Measurements from ENCODE around the gene TICAM1. TPM values are rescaled to one million over a fixed set of nuclear protein-coding genes. Genes with fewer than 3 reads are reported as not detected.
A peak's percentile ranks its signal among the peaks of the same experiment; 100 is the strongest.

Gene TICAM1
- total and polyA plus RNA-seq, 2 of the 13 experiments (the other 11 are each of a cell fraction or from before 2014, with no cell fraction given), result 0.33 to 0.95 TPM

DNA sequence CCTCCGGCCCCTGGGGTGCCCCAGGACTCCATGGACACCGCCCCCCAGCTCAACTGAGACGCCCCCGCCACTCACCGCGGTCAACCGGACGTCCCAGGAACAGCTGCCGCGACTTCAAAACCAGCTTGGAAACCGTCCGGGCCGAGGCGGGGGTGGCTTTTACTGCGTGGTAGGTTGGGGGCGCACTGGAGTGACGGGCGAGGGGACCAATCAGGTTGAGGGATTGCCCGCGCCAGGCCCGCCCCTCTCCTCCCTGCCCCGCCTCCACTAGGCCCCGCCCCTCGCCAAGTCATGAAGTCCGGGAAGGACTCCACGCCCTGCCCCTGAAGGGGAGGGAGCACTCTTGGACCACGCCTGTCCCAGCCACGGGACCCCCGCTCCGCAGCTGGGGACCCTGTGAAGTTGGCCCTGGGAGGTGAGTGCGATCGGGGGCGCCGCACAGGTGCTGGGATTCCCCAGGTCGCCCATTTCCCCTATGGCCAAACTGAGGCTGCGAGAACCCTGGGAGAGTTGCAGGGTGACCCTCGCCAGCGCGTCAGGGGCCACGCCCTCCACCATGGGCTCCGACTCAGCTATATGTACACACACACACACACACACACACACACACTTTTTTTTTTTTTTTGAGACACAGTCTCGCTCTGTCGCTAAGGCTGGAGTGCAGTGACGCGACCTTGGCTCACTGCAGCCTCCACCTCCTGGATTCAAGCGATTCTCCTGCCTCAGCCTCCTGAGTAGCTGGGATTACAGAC is 36.2 kb upstream of the TICAM1 start, which contains the start of gene PLIN3 (continued):
- TF ChIP-seq IKZF1 (IDR thresholded peaks at IDR 0.05), result no peak
- TF ChIP-seq ELF3 (CRISPR knock-in tag; IDR thresholded peaks at IDR 0.05), result no peak
- no peak for TF ChIP-seq ZNF75D (CRISPR knock-in tag; IDR thresholded peaks at IDR 0.05; ENCODE audit: borderline replicate concordance)
- TF ChIP-seq, protein P1, sequence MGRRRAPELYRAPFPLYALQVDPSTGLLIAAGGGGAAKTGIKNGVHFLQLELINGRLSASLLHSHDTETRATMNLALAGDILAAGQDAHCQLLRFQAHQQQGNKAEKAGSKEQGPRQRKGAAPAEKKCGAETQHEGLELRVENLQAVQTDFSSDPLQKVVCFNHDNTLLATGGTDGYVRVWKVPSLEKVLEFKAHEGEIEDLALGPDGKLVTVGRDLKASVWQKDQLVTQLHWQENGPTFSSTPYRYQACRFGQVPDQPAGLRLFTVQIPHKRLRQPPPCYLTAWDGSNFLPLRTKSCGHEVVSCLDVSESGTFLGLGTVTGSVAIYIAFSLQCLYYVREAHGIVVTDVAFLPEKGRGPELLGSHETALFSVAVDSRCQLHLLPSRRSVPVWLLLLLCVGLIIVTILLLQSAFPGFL (CRISPR knock-in tag; IDR thresholded peaks at IDR 0.05), result no peak
- peak; percentile 14; the same call in 1 of the 2 replicates for TF ChIP-seq XBP1 (CRISPR knock-in tag; IDR thresholded peaks at IDR 0.05)
- TF ChIP-seq RAD21 (CRISPR knock-in tag; IDR thresholded peaks at IDR 0.05), result no peak
- TF ChIP-seq NR2F6 (IDR thresholded peaks at IDR 0.05), result peak; percentile 43; the same call in 1 of the 2 replicates
- peak; percentile 5; the same call in 1 of the 2 replicates for TF ChIP-seq NR2F6 (CRISPR knock-in tag; IDR thresholded peaks at IDR 0.05)
- TF ChIP-seq HNF4G (IDR thresholded peaks at IDR 0.05; ENCODE audit: borderline replicate concordance, low read depth, low read length), result no peak
- TF ChIP-seq HNF4G (CRISPR knock-in tag; IDR thresholded peaks at IDR 0.05; ENCODE audit: borderline replicate concordance, low read depth), result peak; percentile 58; the same call in 1 of the 2 replicates
- no peak for TF ChIP-seq ZSCAN25 (CRISPR knock-in tag; IDR thresholded peaks at IDR 0.05)
- no peak for TF ChIP-seq YEATS4 (CRISPR knock-in tag; IDR thresholded peaks at IDR 0.05; ENCODE audit: borderline replicate concordance)
- TF ChIP-seq, protein P2, sequence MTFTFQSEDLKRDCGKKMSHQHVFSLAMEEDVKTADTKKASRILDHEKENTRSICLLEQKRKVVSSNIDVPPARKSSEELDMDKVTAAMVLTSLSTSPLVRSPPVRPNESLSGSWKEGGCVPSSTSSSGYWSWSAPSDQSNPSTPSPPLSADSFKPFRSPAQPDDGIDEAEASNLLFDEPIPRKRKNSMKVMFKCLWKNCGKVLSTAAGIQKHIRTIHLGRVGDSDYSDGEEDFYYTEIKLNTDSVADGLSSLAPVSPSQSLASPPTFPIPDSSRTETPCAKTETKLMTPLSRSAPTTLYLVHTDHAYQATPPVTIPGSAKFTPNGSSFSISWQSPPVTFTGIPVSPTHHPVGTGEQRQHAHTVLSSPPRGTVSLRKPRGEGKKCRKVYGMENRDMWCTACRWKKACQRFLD (CRISPR knock-in tag; IDR thresholded peaks at IDR 0.05; ENCODE audit: borderline replicate concordance), result no peak
- TF ChIP-seq, protein P3, sequence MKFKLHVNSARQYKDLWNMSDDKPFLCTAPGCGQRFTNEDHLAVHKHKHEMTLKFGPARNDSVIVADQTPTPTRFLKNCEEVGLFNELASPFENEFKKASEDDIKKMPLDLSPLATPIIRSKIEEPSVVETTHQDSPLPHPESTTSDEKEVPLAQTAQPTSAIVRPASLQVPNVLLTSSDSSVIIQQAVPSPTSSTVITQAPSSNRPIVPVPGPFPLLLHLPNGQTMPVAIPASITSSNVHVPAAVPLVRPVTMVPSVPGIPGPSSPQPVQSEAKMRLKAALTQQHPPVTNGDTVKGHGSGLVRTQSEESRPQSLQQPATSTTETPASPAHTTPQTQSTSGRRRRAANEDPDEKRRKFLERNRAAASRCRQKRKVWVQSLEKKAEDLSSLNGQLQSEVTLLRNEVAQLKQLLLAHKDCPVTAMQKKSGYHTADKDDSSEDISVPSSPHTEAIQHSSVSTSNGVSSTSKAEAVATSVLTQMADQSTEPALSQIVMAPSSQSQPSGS (CRISPR knock-in tag; IDR thresholded peaks at IDR 0.05), result no peak
- peak; percentile 77; the same call in 1 of the 2 replicates for TF ChIP-seq ZBTB3 (CRISPR knock-in tag; IDR thresholded peaks at IDR 0.05; ENCODE audit: borderline replicate concordance, low read depth)
- TF ChIP-seq, protein P4, sequence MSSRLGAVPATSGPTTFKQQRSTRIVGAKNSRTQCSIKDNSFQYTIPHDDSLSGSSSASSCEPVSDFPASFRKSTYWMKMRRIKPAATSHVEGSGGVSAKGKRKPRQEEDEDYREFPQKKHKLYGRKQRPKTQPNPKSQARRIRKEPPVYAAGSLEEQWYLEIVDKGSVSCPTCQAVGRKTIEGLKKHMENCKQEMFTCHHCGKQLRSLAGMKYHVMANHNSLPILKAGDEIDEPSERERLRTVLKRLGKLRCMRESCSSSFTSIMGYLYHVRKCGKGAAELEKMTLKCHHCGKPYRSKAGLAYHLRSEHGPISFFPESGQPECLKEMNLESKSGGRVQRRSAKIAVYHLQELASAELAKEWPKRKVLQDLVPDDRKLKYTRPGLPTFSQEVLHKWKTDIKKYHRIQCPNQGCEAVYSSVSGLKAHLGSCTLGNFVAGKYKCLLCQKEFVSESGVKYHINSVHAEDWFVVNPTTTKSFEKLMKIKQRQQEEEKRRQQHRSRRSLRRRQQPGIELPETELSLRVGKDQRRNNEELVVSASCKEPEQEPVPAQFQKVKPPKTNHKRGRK (CRISPR knock-in tag; IDR thresholded peaks at IDR 0.05), result no peak
- TF ChIP-seq ZNF703 (CRISPR knock-in tag; IDR thresholded peaks at IDR 0.05; ENCODE audit: borderline replicate concordance), result no peak
- peak; percentile 97 for TF ChIP-seq SP4 (CRISPR knock-in tag; IDR thresholded peaks at IDR 0.05)
- TF ChIP-seq, protein P5, sequence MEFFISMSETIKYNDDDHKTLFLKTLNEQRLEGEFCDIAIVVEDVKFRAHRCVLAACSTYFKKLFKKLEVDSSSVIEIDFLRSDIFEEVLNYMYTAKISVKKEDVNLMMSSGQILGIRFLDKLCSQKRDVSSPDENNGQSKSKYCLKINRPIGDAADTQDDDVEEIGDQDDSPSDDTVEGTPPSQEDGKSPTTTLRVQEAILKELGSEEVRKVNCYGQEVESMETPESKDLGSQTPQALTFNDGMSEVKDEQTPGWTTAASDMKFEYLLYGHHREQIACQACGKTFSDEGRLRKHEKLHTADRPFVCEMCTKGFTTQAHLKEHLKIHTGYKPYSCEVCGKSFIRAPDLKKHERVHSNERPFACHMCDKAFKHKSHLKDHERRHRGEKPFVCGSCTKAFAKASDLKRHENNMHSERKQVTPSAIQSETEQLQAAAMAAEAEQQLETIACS (CRISPR knock-in tag; IDR thresholded peaks at IDR 0.05), result no peak
- TF ChIP-seq MAZ (IDR thresholded peaks at IDR 0.05; ENCODE audit: borderline replicate concordance, low read depth, low read length), result peak; percentile 47; the same call in 1 of the 2 replicates
- peak; percentile 68 for TF ChIP-seq MAZ (CRISPR knock-in tag; IDR thresholded peaks at IDR 0.05; ENCODE audit: low read depth)
- no peak for TF ChIP-seq KLF11 (CRISPR knock-in tag; IDR thresholded peaks at IDR 0.05)
- no peak for TF ChIP-seq TMF1 (CRISPR knock-in tag; IDR thresholded peaks at IDR 0.05; ENCODE audit: low read depth)
- TF ChIP-seq ZNF614 (CRISPR knock-in tag; IDR thresholded peaks at IDR 0.05; ENCODE audit: borderline replicate concordance), result 0 out of 2 replicates have a peak, but pooled peaks have one; percentile 26
- no peak for TF ChIP-seq ZNF468 (CRISPR knock-in tag; IDR thresholded peaks at IDR 0.05)

Data from HepG2 (cell line).